ENCODE data around the gene DCST2.

The DCST2 gene

DNA sequence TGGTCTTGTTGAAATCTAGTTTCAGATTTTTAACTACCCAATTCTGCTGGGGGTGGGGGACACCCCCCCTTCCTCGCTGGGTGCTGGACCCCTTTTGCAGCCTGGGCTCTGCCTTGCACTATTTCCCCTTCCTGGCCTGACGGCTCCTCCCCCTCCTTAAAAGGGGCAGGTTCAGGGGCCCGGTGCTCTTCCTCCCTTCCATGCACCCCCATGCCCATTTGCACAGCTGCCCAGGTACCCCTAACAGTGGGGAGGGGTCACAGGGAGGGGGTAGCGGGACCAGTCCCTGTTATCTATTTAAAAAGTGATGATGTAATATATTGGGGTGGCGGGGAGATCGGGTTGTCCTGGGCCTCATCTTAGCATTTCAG, 15.7 kb downstream of the DCST2 start:
- TF ChIP-seq ZNF274 (IDR thresholded peaks at IDR 0.05; ENCODE audit: low read depth, low read length) = no peak
- H3K4me3 ChIP-seq (ENCODE audit: low read length) = peak overlapping the region; percentile 7; the same call in 1 of the 2 replicates

DNA sequence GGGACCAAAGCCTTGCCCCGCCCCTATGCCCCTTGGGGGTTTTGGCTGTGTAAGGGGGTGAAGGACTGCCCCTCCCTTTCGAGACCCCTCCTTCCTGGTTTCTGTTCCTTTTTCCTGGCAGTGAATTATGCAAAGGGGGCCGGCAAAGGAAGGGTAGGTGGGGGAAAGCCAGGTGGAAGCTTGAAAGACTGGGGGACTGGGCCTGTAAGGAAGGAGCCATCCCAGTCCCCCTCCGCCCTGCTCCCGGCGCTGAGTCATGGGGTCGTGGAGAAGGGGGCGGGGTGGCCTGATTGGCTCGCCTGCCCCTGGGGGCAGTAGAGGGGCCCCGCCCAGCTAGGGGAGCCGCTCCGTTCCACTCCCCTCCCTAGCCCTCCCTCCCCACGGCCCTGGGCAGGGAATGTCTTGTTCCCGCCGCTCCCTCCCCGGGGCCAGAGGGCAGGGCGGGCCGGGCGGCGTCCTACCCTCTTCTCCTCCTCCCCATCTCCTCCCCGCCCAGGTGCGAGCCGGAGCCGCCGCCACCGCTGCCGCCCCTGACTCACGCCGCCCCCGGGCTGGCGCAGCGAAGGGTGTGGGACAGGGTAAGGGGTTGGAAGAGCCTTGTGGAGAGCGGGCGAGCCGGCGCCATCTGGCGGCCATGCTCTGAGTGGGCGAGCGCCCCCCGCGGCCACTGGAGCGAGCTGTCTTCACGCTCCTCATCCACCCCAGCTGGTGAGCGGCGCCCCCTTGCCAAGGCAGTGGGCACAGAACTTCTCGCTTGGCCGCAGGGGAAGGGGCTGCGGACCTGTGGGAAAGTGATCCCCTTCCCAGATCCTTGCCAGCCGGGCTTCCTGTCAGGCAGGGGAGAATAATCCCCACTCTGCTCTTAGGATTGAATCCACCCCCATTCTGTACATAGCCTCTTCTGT, 16.3 kb downstream of the DCST2 start:
- H3K4me3 ChIP-seq (ENCODE audit: low read length) = peak overlapping the region; percentile 7; the same call in 1 of the 2 replicates
- no peak for TF ChIP-seq ZNF274 (IDR thresholded peaks at IDR 0.05; ENCODE audit: low read depth, low read length)

DNA sequence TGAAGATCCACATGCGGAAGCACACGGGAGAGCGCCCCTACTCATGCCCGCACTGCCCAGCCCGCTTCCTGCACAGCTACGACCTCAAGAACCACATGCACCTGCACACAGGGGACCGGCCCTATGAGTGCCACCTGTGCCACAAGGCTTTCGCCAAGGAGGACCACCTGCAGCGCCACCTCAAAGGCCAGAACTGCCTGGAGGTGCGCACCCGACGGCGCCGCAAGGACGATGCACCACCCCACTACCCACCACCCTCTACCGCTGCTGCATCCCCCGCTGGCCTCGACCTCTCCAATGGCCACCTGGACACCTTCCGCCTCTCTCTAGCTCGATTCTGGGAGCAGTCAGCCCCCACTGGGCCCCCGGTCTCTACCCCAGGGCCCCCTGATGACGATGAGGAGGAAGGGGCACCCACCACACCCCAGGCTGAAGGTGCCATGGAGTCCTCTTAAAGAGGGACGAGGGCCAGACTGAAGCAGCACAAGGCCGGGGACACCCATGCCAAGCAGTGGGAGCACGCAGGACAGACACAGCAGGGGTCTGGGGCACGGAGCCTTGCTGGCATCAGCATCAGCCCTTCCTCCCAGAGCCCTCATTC, 17.2 kb downstream of the DCST2 start:
- no peak overlapping the region for H3K4me3 ChIP-seq (ENCODE audit: low read length)
- no peak for TF ChIP-seq ZNF274 (IDR thresholded peaks at IDR 0.05; ENCODE audit: low read depth, low read length)

DNA sequence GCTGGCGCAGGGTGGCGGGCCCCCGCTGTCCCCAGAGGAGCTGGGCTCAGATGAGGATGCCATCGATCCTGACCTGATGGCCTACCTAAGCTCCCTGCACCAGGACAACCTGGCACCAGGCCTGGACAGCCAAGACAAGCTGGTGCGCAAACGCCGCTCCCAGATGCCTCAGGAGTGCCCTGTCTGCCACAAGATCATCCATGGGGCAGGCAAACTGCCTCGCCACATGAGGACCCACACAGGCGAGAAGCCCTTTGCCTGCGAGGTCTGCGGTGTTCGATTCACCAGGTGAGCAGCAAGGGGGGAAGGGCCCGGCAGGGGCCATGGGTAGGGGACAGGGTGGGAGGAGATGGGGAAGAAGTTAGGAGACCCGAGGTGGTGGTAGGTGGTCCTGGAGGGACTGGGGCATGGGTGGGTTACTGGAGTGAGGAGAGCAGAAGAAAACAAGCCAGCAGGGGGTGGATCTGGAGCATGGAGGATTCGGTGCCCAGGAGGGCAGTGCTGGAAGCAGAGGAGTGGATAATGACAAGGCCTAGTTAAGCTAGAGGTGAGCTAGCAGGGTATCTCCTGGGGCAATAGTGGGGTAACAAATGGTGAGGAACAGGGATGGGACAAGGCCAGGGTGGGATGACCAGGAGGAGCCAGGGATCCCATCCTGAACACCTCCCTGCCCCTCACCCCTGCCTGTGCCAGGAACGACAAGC, 17.9 kb downstream of the DCST2 start:
- H3K4me3 ChIP-seq (ENCODE audit: low read length) = no peak overlapping the region
- no peak for TF ChIP-seq ZNF274 (IDR thresholded peaks at IDR 0.05; ENCODE audit: low read depth, low read length)

DNA sequence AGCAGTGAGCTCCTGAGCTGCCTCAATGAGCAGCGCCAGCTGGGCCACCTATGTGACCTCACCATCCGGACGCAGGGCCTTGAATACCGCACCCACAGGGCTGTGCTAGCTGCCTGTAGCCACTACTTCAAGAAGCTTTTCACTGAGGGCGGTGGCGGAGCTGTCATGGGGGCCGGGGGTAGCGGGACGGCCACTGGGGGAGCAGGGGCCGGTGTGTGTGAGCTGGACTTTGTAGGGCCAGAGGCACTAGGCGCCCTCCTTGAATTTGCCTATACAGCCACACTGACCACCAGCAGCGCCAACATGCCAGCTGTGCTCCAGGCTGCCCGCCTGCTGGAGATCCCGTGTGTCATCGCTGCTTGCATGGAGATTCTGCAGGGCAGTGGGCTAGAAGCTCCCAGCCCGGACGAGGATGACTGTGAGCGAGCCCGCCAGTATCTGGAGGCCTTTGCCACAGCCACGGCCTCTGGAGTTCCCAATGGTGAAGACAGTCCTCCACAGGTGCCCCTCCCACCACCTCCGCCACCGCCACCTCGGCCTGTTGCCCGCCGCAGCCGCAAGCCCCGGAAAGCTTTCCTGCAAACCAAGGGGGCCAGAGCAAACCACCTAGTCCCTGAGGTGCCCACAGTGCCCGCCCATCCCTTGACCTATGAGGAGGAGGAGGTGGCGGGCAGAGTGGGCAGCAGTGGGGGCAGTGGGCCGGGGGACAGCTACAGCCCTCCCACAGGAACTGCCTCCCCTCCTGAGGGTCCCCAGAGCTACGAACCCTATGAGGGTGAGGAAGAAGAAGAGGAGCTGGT, 18.7 kb downstream of the DCST2 start:
- no peak for TF ChIP-seq ZNF274 (IDR thresholded peaks at IDR 0.05; ENCODE audit: low read depth, low read length)
- no peak overlapping the region for H3K4me3 ChIP-seq (ENCODE audit: low read length)

DNA sequence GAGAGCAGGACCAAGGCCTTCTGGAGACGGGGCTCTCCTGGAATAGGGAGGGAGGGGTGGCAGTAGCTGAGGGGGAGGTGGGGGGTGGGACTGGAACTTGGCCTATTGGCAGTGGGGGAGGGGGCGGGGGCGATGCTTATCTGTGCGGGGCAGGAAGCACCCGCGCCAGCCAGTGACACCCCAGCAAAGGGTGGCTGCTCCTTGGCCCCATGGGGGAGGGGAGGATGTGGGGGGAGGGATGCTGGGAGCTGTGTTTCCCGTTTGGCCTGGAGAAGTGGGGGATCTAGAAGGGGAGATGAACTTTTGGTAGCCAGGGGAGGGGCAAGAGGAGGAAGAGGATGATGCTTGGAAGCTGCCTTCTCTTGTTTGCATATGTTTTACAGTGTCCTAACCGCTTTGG, 19.9 kb downstream of the DCST2 start:
- H3K4me3 ChIP-seq (ENCODE audit: low read length) = no peak overlapping the region
- TF ChIP-seq ZNF274 (IDR thresholded peaks at IDR 0.05; ENCODE audit: low read depth, low read length) = no peak

DNA sequence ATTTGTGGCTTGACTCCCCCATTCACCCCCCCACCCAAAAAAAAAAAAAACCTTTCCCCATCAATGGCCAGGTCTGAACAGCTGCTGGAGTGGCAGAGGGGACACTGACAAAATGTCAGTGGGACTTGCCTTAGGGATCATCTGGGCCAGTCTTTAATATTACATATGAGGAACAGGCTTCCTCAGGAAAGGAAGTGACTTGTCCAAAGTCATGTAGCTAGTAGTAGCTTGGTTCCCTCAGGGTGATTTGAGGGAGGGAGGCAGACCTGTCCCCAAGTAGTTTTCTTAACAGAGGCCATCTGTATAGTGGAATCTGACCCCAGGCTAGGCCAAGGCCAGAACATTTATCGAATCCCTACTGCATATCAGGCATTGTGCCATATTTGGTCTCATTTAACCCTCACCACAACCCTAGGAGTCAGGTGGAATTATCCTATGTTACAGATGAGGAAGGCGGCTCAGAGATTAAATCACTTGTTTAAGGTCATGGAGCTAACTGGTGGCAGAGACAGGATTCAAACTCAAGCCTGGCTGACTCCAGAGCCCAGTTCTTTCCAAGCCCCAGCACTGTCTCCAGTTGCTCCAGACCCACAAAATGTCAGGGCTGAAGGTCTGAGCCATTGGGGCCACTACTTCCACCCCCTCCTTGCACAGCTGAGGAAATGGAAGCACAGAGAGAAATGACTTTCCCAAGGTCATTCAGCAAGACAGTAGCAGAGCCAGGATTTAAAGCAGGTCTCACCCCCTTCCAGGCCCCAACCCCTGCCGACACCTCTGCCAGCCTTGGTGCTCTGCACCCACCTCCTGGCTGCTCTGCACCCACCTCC, 20.6 kb downstream of the DCST2 start:
- no peak for TF ChIP-seq ZNF274 (IDR thresholded peaks at IDR 0.05; ENCODE audit: low read depth, low read length)
- H3K4me3 ChIP-seq (ENCODE audit: low read length) = no peak overlapping the region

DNA sequence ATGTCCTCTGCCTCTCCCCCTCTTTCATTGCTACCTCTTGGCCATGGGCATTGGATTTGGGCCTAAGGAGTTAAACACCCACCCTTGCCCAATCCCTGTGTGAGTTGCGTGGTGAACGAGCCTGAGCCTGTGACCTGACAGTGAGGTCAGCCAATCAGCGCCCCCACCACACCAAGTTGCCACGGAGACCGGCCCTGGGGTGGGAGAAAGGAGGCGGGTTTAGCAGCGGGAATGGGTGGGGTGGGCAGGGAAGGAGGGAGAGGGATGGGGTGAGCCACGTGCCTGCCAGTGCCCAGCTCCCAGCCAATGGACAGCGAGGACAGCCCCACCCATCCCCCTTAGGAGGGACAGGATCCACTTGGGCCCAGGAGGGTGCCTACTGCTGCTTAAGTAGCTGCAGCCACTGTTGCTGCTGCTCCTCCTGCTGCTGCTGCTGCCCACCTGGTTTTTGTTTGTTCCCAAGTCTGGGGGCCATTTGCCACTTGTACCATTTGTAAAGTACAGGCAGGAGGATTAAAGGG, 21.5 kb downstream of the DCST2 start:
- no peak overlapping the region for H3K4me3 ChIP-seq (ENCODE audit: low read length)
- no peak for TF ChIP-seq ZNF274 (IDR thresholded peaks at IDR 0.05; ENCODE audit: low read depth, low read length)

DNA sequence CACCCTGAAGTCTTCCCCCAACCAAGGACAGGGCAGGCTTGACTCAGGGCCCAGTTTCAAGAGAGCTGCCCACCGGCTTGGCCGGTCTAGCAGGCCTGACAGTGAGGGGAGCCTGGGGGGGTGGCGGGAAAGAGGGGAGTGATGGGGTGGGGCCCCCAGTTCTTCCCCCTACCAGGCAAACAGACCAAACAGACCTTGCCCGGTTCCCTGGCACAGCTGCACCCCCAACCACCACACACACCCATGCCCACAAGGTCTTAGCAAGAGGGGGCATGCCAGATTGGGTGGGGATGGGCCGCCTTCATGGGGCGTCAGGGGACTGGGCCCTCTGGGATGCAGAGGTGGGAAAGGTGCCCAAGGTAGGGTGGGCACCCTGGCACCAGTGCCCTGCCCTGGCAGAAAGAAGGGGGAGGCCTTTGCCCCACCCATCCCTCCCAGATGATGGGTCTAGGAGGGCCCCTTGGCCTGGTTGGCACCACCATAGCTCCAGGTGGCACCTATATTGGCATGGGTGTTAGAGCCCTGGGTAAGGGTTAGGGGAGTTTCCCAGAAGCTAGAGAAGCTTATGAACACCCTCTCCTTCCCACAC, 22.1 kb downstream of the DCST2 start:
- no peak for TF ChIP-seq ZNF274 (IDR thresholded peaks at IDR 0.05; ENCODE audit: low read depth, low read length)
- no peak overlapping the region for H3K4me3 ChIP-seq (ENCODE audit: low read length)

DNA sequence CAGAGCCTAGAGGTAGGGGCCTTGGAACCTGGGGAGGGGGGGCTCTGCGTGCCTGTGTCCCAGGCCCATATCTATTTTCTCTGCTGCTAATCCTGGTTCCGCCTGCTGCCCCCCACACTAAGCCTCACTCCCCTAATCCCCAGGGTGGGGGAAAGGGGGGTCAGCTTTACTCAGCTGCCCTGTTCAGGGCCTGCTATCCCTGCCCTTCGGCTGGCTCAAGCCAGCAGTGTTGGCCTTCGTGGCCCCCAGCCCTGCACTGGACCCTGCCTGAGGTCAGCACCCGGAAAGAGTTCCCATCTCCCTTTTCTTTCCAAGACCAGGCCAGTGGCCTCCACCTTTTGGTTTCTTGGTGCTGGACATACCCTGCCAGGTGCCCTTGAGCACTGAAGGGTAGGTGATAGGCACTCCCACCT, 22.6 kb downstream of the DCST2 start:
- TF ChIP-seq ZNF274 (IDR thresholded peaks at IDR 0.05; ENCODE audit: low read depth, low read length) = no peak
- no peak overlapping the region for H3K4me3 ChIP-seq (ENCODE audit: low read length)

DNA sequence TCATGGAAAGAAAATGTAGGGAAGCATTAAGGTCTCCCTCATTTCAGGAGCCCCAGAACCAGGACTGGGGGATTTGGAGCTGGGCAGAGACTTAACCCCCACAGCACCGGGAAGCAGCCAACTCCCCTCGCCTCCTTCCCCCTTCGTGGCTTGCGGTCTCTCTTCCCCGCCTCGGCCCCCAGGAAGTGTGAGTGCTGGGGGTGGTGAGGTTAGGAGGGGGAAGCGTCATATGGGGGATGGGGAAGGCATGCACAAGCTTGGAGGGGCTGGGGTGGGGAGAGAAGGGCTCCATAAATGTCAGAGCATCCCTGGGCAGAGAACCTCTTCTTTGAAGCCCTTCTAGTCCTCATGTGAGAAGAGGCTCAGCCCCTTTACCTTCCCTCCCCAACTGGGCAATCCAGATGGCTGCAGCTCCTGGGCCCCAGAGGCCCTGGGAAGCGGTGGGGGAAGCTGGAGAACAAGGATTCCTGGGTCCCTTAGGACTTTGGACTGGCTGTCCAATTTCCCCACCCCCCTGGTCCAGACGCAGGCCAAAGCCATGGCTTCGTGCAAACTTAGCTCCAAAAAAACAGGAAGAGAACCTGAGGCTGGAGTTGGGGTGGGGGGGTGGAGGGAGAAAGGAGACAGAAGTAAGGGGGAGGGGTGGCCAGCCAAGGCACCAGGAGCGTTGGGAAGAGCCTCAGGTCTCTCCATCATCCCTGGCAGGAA, 23.2 kb downstream of the DCST2 start:
- no peak for TF ChIP-seq ZNF274 (IDR thresholded peaks at IDR 0.05; ENCODE audit: low read depth, low read length)
- H3K4me3 ChIP-seq (ENCODE audit: low read length) = no peak overlapping the region

DNA sequence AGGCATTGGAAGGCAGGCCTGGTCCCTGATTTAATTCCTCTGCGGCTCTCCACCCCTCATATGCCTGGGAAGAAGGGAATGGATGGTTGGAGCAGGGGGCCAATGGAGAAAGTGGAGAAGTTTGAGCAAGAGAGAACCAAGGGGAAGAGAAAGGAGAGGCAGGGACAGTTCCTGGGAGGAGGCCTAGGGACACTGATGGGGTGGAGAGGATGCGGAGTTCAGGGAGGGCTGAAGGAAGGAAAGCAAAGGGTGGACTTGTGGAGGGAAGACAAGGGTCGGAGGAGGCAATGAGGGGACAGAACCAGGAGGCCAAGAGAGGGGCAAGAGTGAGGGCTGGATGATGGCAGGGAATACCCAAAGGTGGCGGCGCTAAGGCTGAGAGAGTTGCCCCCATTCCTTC, 23.8 kb downstream of the DCST2 start:
- no peak overlapping the region for H3K4me3 ChIP-seq (ENCODE audit: low read length)
- no peak for TF ChIP-seq ZNF274 (IDR thresholded peaks at IDR 0.05; ENCODE audit: low read depth, low read length)

Data from GM08714 (cell line).